OCI-LY3 (cell line): ENCODE data around the gene NTNG2.
"Not testable (repeated sequence)": the region's sequence is repeated elsewhere in the genome, so short reads cannot be mapped to it uniquely, and the experiment has no call there.

ENCODE experiments used
- H2AFZ ChIP-seq: fragments of 200-600, 300-600 bp; shearing (Covaris generic); 2 replicates; pipeline ENCODE4 v1.6.0; 2014; ENCODE audit warnings: antibody characterized with exemption, low read depth, low read length
- H3K27ac ChIP-seq: fragments of 200-600, 300-600 bp; sonication (generic); 2 replicates; pipeline ENCODE4 v1.5.1; 2014; ENCODE audit warnings: mild to moderate bottlenecking, low read length, moderate library complexity, mixed read lengths
- H3K27me3 ChIP-seq: fragments of 200-600, 300-600 bp; sonication (generic); 2 replicates; pipeline ENCODE4 v1.6.1; 2014; ENCODE audit warnings: low read depth, low read length, mixed read lengths
- H3K36me3 ChIP-seq: fragments of 200-600, 300-600 bp; sonication (generic); replicated peaks from 2 replicates; pipeline ENCODE3; 2014; ENCODE audit warnings: low read depth, low read length, mixed read lengths
- H3K4me1 ChIP-seq: fragments of 300-600, 200-600 bp; sonication (generic); 2 replicates; pipeline ENCODE4 v1.6.1; 2014; ENCODE audit warnings: low read length, mixed read lengths
- H3K4me2 ChIP-seq: fragments of 200-600, 300-600 bp; sonication (generic); 2 replicates; pipeline ENCODE4 v1.6.1; 2014; ENCODE audit warnings: low read length, mixed read lengths
- H3K4me3 ChIP-seq: fragments of 300-600, 200-600 bp; sonication (generic); 2 replicates; pipeline ENCODE4 v1.5.1; 2014; ENCODE audit warnings: antibody characterized with exemption, mild to moderate bottlenecking, low read length, moderate library complexity
- H3K79me2 ChIP-seq: fragments of 300-600, 200-600 bp; shearing (Covaris generic); 2 replicates; pipeline ENCODE4 v1.6.1; 2014; ENCODE audit warnings: mild to moderate bottlenecking, low read length, mixed read lengths
- H3K9ac ChIP-seq: fragments of 300-600, 200-600 bp; shearing (Covaris generic); 2 replicates; pipeline ENCODE4 v1.6.0; 2014; ENCODE audit warnings: mild to moderate bottlenecking, low read length, moderate library complexity
- H3K9me3 ChIP-seq: fragments of 200-600, 300-600 bp; shearing (Covaris generic); 2 replicates; pipeline ENCODE4 v1.6.1; 2014; ENCODE audit warnings: low read length, mixed read lengths; ENCODE audit not compliant: insufficient read depth
- H4K20me1 ChIP-seq: fragments of 200-600, 300-600 bp; sonication (generic); 2 replicates; pipeline ENCODE4 v1.6.1; 2016; ENCODE audit warnings: low read length, mixed read lengths; ENCODE audit not compliant: insufficient read depth
- CTCF ChIP-seq: fragments of 200-600, 300-600 bp; sonication (generic); IDR thresholded peaks from 2 replicates; pipeline ENCODE4 v1.5.1; 2014; ENCODE audit warnings: antibody characterized with exemption, low read length, low read depth
- EZH2phosphoT487 ChIP-seq: fragments of 200-600 bp; shearing (Covaris generic); IDR thresholded peaks from 2 replicates; pipeline ENCODE4 v1.6.1; 2018; ENCODE audit warnings: antibody characterized with exemption, mixed run types, low read depth

NTNG2 gene

GRCh38 chr9:132126680-132127236 is 35.1 kb upstream of the NTNG2 start:
- H3K36me3 ChIP-seq = no peaks in the 10 kb centered on the region
- no peak overlapping the region for H3K4me3 ChIP-seq
- H3K9me3 ChIP-seq = no peaks in the 10 kb centered on the region
- H4K20me1 ChIP-seq = no peaks in the 10 kb centered on the region
- no peak overlapping the region for H3K9ac ChIP-seq
- no peak overlapping the region for H2AFZ ChIP-seq
- TF ChIP-seq CTCF (no peak), EZH2phosphoT487 (no peak)
- no peaks in the 10 kb centered on the region for H3K79me2 ChIP-seq
- no peak overlapping the region for H3K4me2 ChIP-seq
- no peak overlapping the region for H3K27ac ChIP-seq
- H3K27me3 ChIP-seq = peaks cover 65% of the 10 kb centered on the region
- H3K4me1 ChIP-seq = no peaks in the 10 kb centered on the region

- Histone ChIP-seq H3K79me2 (no peaks in the 10 kb centered on the region), H3K4me3 (no peak overlapping the region), H3K27ac (no peak overlapping the region), H3K4me2 (no peak overlapping the region), H2AFZ (no peak overlapping the region), H3K36me3 (no peaks in the 10 kb centered on the region), H3K9me3 (no peaks in the 10 kb centered on the region), H3K9ac (no peak overlapping the region), H3K27me3 (peaks cover 62% of the 10 kb centered on the region), H3K4me1 (no peaks in the 10 kb centered on the region), H4K20me1 (no peaks in the 10 kb centered on the region)
- TF ChIP-seq CTCF (no peak), EZH2phosphoT487 (no peak)
Measured at GRCh38 chr9:132127888-132128534, 33.8 kb upstream of the NTNG2 start.

DNA sequence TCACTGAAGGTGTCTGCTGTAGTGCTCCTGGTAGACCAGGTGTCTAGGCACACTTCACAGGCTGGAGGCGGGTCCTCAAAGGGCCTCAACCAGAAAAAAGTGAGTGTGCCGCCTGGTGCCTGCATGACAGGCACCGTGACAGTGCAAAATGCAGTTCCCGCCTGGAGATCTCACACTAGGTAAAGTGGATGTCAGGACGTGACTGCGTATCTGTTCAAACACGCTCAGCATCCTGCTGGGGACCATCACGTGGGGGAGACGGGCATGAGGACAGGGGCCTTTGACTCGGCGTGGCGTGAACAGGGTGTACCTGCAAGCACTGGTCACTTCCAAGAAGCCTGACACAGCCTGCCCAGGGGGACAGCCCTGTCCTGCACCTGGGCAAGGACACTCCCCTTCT is 32.3 kb upstream of the NTNG2 start:
- no peak overlapping the region for H2AFZ ChIP-seq
- no peaks in the 10 kb centered on the region for H3K36me3 ChIP-seq
- H3K4me2 ChIP-seq = no peak overlapping the region
- H3K9me3 ChIP-seq = no peaks in the 10 kb centered on the region
- H4K20me1 ChIP-seq = no peaks in the 10 kb centered on the region
- H3K9ac ChIP-seq = no peak overlapping the region
- no peak overlapping the region for H3K4me3 ChIP-seq
- TF ChIP-seq CTCF = no peak
- TF ChIP-seq EZH2phosphoT487 = no peak
- H3K79me2 ChIP-seq = no peaks in the 10 kb centered on the region
- peaks cover 62% of the 10 kb centered on the region for H3K27me3 ChIP-seq
- H3K27ac ChIP-seq = no peak overlapping the region
- no peaks in the 10 kb centered on the region for H3K4me1 ChIP-seq

GRCh38 chr9:132134085-132134484 is 27.8 kb upstream of the NTNG2 start:
- H3K36me3 ChIP-seq, H3K4me3 ChIP-seq, H3K4me2 ChIP-seq, H2AFZ ChIP-seq, H3K9me3 ChIP-seq, H4K20me1 ChIP-seq, H3K27ac ChIP-seq, H3K9ac ChIP-seq, H3K79me2 ChIP-seq, H3K4me1 ChIP-seq: not testable (repeated sequence)
- peaks cover 44% of the 10 kb centered on the region for H3K27me3 ChIP-seq
